Endothelial cell (in vitro differentiated cells): ENCODE results near the gene VAMP4. TPM values are rescaled to one million over a fixed set of nuclear protein-coding genes. Genes with fewer than 3 reads are reported as not detected.
A peak's percentile ranks its signal among the peaks of the same experiment; 100 is the strongest.

Source experiments
- DNase-seq: peaks from one replicate; pipeline ENCODE4 v3.0.0; 2021; ENCODE audit warnings: low spot score
- H3K27ac Mint-ChIP-seq: one replicate; pipeline ENCODE4 v1.8.0; 2021; ENCODE audit warnings: mixed read lengths, inconsistent platforms; ENCODE audit not compliant: unreplicated experiment
- H3K27me3 Mint-ChIP-seq: one replicate; pipeline ENCODE4 v1.8.0; 2021; ENCODE audit warnings: mild to moderate bottlenecking, moderate library complexity, mixed read lengths, inconsistent platforms; ENCODE audit not compliant: unreplicated experiment
- H3K36me3 Mint-ChIP-seq: one replicate; pipeline ENCODE4 v1.8.0; 2021; ENCODE audit warnings: mild to moderate bottlenecking, low read depth, mixed read lengths, inconsistent platforms; ENCODE audit not compliant: unreplicated experiment
- H3K4me1 Mint-ChIP-seq: one replicate; pipeline ENCODE4 v1.8.0; 2021; ENCODE audit warnings: mild to moderate bottlenecking, mixed read lengths, inconsistent platforms; ENCODE audit not compliant: unreplicated experiment
- H3K4me3 Mint-ChIP-seq: one replicate; pipeline ENCODE4 v1.8.0; 2021; ENCODE audit warnings: mild to moderate bottlenecking, mixed read lengths, inconsistent platforms; ENCODE audit not compliant: unreplicated experiment
- H3K9me3 Mint-ChIP-seq: one replicate; pipeline ENCODE4 v1.8.0; 2021; ENCODE audit warnings: mixed read lengths, inconsistent platforms; ENCODE audit not compliant: unreplicated experiment
- CTCF ChIP-seq: fragments of 200-600 bp; sonication (generic); IDR thresholded peaks from one replicate; pipeline ENCODE4 v1.5.0; 2021; ENCODE audit warnings: antibody characterized with exemption; ENCODE audit not compliant: unreplicated experiment
- total RNA-seq: library from RNA; stranded (reverse); fragmentation: NEBNext Ultra II Directional; extraction: Animal tissue kit (Norgen Biotek cat#: 25700); gene quantifications from one replicate; pipeline ENCODE4 v1.2.1, GENCODE V29; 2021; ENCODE audit not compliant: unreplicated experiment

Gene VAMP4
- total RNA-seq, 1 donor from 2014 or later, result 11.1 TPM

- DNase-seq, result no peak
- Mint-ChIP-seq H3K9me3 (no peaks in the 10 kb centered on the region), H3K27me3 (peaks cover 1% of the 10 kb centered on the region), H3K36me3 (no peaks in the 10 kb centered on the region), H3K4me1 (peaks cover 26% of the 10 kb centered on the region), H3K4me3 (no peak overlapping the region), H3K27ac (peak overlapping the region; percentile 91)
- TF ChIP-seq CTCF, result no peak
Observed at GRCh38 chr1:171654201-171654941, 87.5 kb downstream of the VAMP4 start.

GRCh38 chr1:171653796-171654195 lies 88.1 kb downstream of the VAMP4 start:
- Mint-ChIP-seq H3K9me3 (no peaks in the 10 kb centered on the region), H3K4me3 (no peak overlapping the region), H3K4me1 (peaks cover 26% of the 10 kb centered on the region), H3K27me3 (peaks cover 1% of the 10 kb centered on the region), H3K36me3 (no peaks in the 10 kb centered on the region), H3K27ac (no peak overlapping the region)
- DNase-seq, result no peak
- TF ChIP-seq CTCF, result no peak

- Mint-ChIP-seq H3K4me3 (no peak within 1 kb of the TSS), H3K27me3 (peaks cover 1% of the 10 kb centered on the region), H3K9me3 (no peaks in the 10 kb centered on the region), H3K27ac (no peak within 1 kb of the TSS), H3K4me1 (peaks cover 26% of the 10 kb centered on the region), H3K36me3 (no peaks in the 10 kb centered on the region)
- no peak for TF ChIP-seq CTCF
- DNase-seq, result no peak
Observed at GRCh38 chr1:171652234-171652822, 89.5 kb downstream of the VAMP4 start, which contains the start of gene MYOC. TSS of gene MYOC (minus strand) at chr1:171652688. CDS start at chr1:171652611, 77 bp downstream.

Other genes starting within 250 kb of the VAMP4 start
- gene MYOCOS, start 119.8 kb downstream of the VAMP4 start, total RNA-seq, result not detected
- gene MYOC, start 89.4 kb downstream of the VAMP4 start, total RNA-seq, result not detected
- 22.1 TPM for gene METTL13, start 39.6 kb upstream of the VAMP4 start, total RNA-seq
- 7.7 TPM for gene DNM3, start 99.4 kb upstream of the VAMP4 start, total RNA-seq